ENCODE results near the gene MMP23B. TPM values are rescaled to one million over a fixed set of nuclear protein-coding genes. Genes with fewer than 3 reads are reported as not detected.

Gene MMP23B
- total RNA-seq, 4 donors from 2014 or later = 1.7 to 3.1 (median 2.9) TPM

- peak in 1 of 2 donors; percentile 71 for DNase-seq (ENCODE audit: low spot score in 2 of 2)
- H3K4me1 ChIP-seq = peaks cover 32% of the 10 kb centered on the region
- H3K36me3 ChIP-seq = peaks cover 4% of the 10 kb centered on the region
- TF ChIP-seq EP300 (IDR thresholded peaks at IDR 0.05) = no peak
- no peak for TF ChIP-seq POLR2AphosphoS5 (IDR thresholded peaks at IDR 0.05)
- no peak for TF ChIP-seq POLR2A (IDR thresholded peaks at IDR 0.05)
- no peak overlapping the region for H3K27ac ChIP-seq
- no peak overlapping the region for H3K4me3 ChIP-seq
- 65% methylated on average over 26 of the region's 26 CpGs for WGBS
- no peaks in the 10 kb centered on the region for H3K27me3 ChIP-seq
- H3K9me3 ChIP-seq = no peaks in the 10 kb centered on the region
These were observed 51.3 kb downstream of the MMP23B start for GRCh38 chr1:1683104-1683905.

Other genes starting within 250 kb of the MMP23B start
- 100 to 1,000 TPM; 136 to 599 (median 160) TPM for gene CCNL2, start 232.8 kb upstream of the MMP23B start, total RNA-seq
- gene MRPL20, start 224.9 kb upstream of the MMP23B start, total RNA-seq = 100 to 1,000 TPM in 3 of 4 donors, 10 to 100 TPM in 1; 93.6 to 119 (median 109) TPM
- gene ANKRD65, start 210.9 kb upstream of the MMP23B start, total RNA-seq = 10 to 100 TPM in 1 of 4 donors, 1 to 10 TPM in 3; 2.8 to 10.3 (median 5.9) TPM
- gene VWA1, start 196.5 kb upstream of the MMP23B start, total RNA-seq = 10 to 100 TPM; 14.5 to 27.6 (median 19.8) TPM
- gene ATAD3C, start 182.5 kb upstream of the MMP23B start, total RNA-seq = 1 to 10 TPM in 2 of 4 donors, under 1 TPM in 2; 0.32 to 4.2 (median 1.2) TPM
- 10 to 100 TPM; 18.5 to 71.9 (median 23.7) TPM for gene ATAD3B, start 160.4 kb upstream of the MMP23B start, total RNA-seq
- gene ATAD3A, start 120.0 kb upstream of the MMP23B start, total RNA-seq = 10 to 100 TPM; 15.0 to 23.2 (median 19.7) TPM
- gene TMEM240, start 91.5 kb upstream of the MMP23B start, total RNA-seq = 1 to 10 TPM in 3 of 4 donors, not detected in 1; 1.0 to 1.7 (median 1.1) TPM
- gene SSU72, start 57.3 kb upstream of the MMP23B start, total RNA-seq = 100 to 1,000 TPM; 102 to 115 (median 109) TPM
- gene FNDC10, start 32.0 kb upstream of the MMP23B start, total RNA-seq = 10 to 100 TPM in 3 of 4 donors, 1 to 10 TPM in 1; 9.0 to 26.2 (median 24.5) TPM
- 100 to 1,000 TPM; 131 to 212 (median 154) TPM for gene MIB2, start 16.7 kb upstream of the MMP23B start, total RNA-seq
- 10 to 100 TPM; 18.1 to 28.6 (median 23.3) TPM for gene CDK11B, start 26.8 kb downstream of the MMP23B start, total RNA-seq
- 10 to 100 TPM; 34.0 to 59.9 (median 48.8) TPM for gene SLC35E2B, start 60.6 kb downstream of the MMP23B start, total RNA-seq
- 100 to 1,000 TPM in 1 of 4 donors, 10 to 100 TPM in 3; 23.6 to 136 (median 53.4) TPM for gene CDK11A, start 92.2 kb downstream of the MMP23B start, total RNA-seq
- gene NADK, start 146.3 kb downstream of the MMP23B start, total RNA-seq = 10 to 100 TPM; 55.5 to 78.3 (median 64.1) TPM